Endometrium (tissue), 2 donors: Measurements from ENCODE around the gene RAB6A.

ENCODE experiments used
- FAIRE-seq: peaks from 2 replicates; lab custom pipeline; 2012; peaks lifted over from hg19 to GRCh38; lab: Jason Lieb, UNC
- donor health status: control.
- donor health status: control.

RAB6A gene

GRCh38 chr11:73726825-73727224 is 34.0 kb downstream of the RAB6A start:
- FAIRE-seq = no peak

- no peak for FAIRE-seq
These were observed 43.7 kb downstream of the RAB6A start for GRCh38 chr11:73717136-73717535.

- FAIRE-seq = peak; percentile 15
These were observed 44.5 kb downstream of the RAB6A start for GRCh38 chr11:73716153-73717056.

- FAIRE-seq = no peak
These were observed 45.3 kb downstream of the RAB6A start for GRCh38 chr11:73715541-73715940.

GRCh38 chr11:73710964-73711363 is 49.9 kb downstream of the RAB6A start:
- no peak for FAIRE-seq

GRCh38 chr11:73705053-73705452 is 55.8 kb downstream of the RAB6A start:
- no peak for FAIRE-seq

- no peak for FAIRE-seq
These were observed 66.9 kb downstream of the RAB6A start for GRCh38 chr11:73693899-73694525.

GRCh38 chr11:73680687-73681086 is 80.2 kb downstream of the RAB6A start:
- no peak for FAIRE-seq

- FAIRE-seq = peak; percentile 58
These were observed 84.3 kb downstream of the RAB6A start for GRCh38 chr11:73676552-73676951.

GRCh38 chr11:73671701-73672100 is 89.2 kb downstream of the RAB6A start:
- no peak for FAIRE-seq

- FAIRE-seq = no peak
These were observed 90.1 kb downstream of the RAB6A start for GRCh38 chr11:73670808-73671207.

- FAIRE-seq = no peak
These were observed 93.0 kb downstream of the RAB6A start for GRCh38 chr11:73667891-73668290.

GRCh38 chr11:73664877-73665276 is 96.0 kb downstream of the RAB6A start:
- no peak for FAIRE-seq

- no peak for FAIRE-seq
These were observed 97.0 kb downstream of the RAB6A start for GRCh38 chr11:73663604-73664495.

- FAIRE-seq = no peak
These were observed 98.3 kb downstream of the RAB6A start for GRCh38 chr11:73662445-73663157.

- no peak for FAIRE-seq
These were observed 99.7 kb downstream of the RAB6A start for GRCh38 chr11:73661035-73661628.

- FAIRE-seq = no peak
These were observed 100.3 kb downstream of the RAB6A start for GRCh38 chr11:73660497-73661034.

- no peak for FAIRE-seq
These were observed 100.9 kb downstream of the RAB6A start for GRCh38 chr11:73659961-73660360.

GRCh38 chr11:73656985-73657384 is 103.9 kb downstream of the RAB6A start:
- no peak for FAIRE-seq

- FAIRE-seq = no peak
These were observed 105.2 kb downstream of the RAB6A start for GRCh38 chr11:73655686-73656085.

- no peak for FAIRE-seq
These were observed 106.3 kb downstream of the RAB6A start for GRCh38 chr11:73654482-73655021.
